Right lung (tissue), 10 donors: Measurements from ENCODE around the gene RTF1. TPM values are rescaled to one million over a fixed set of nuclear protein-coding genes. Genes with fewer than 3 reads are reported as not detected.
"Not testable (repeated sequence)": the region's sequence is repeated elsewhere in the genome, so short reads cannot be mapped to it uniquely, and the experiment has no call there.

ENCODE experiments used
- DNase-seq, 2 donors: peaks; one replicate each; pipeline ENCODE4 v3.0.0-alpha.2; 2013
- long read RNA-seq, 8 donors: transcript quantifications; one replicate each; lab custom pipeline, GENCODE V29; 2026
- polyA plus RNA-seq, 5 donors: library from polyadenylated mRNA; unstranded; fragments of 120-200 nt; gene quantifications; one replicate each; pipeline versions ENCODE4 v1.2.1 to v1.2.3, GENCODE V29; 2013; ENCODE audit warnings: inconsistent platforms in 1 of 5, low replicate concordance in 1 of 5; ENCODE audit not compliant: insufficient read length in 5 of 5, insufficient read depth in 1 of 5

Gene RTF1
- polyA plus RNA-seq, result 10 to 100 TPM; 58.3 to 85.9 (median 62.9) TPM
- long read RNA-seq, donor 1, full-length matches to known transcripts, result 9 of 33 reads
- long read RNA-seq, donor 1, partial matches to known transcripts, result 24 of 33 reads
- long read RNA-seq, donor 1, other reads (novel, unspliced or antisense), result 0 of 33 reads
- long read RNA-seq, donor 2, full-length matches to known transcripts, result 8 of 19 reads
- long read RNA-seq, donor 2, partial matches to known transcripts, result 11 of 19 reads
- long read RNA-seq, donor 2, other reads (novel, unspliced or antisense), result 0 of 19 reads
- long read RNA-seq, donor 3, full-length matches to known transcripts, result 3 of 130 reads
- long read RNA-seq, donor 3, partial matches to known transcripts, result 127 of 130 reads
- long read RNA-seq, donor 3, other reads (novel, unspliced or antisense), result 0 of 130 reads
- long read RNA-seq, donor 4, full-length matches to known transcripts, result 2 of 2 reads
- long read RNA-seq, donor 4, partial matches to known transcripts, result 0 of 2 reads
- long read RNA-seq, donor 4, other reads (novel, unspliced or antisense), result 0 of 2 reads
- long read RNA-seq, donor 5, full-length matches to known transcripts, result 7 of 16 reads
- long read RNA-seq, donor 5, partial matches to known transcripts, result 9 of 16 reads
- long read RNA-seq, donor 5, other reads (novel, unspliced or antisense), result 0 of 16 reads
- long read RNA-seq, donor 6, full-length matches to known transcripts, result 8 of 21 reads
- long read RNA-seq, donor 6, partial matches to known transcripts, result 13 of 21 reads
- long read RNA-seq, donor 6, other reads (novel, unspliced or antisense), result 0 of 21 reads
- long read RNA-seq, donor 7, full-length matches to known transcripts, result 10 of 18 reads
- long read RNA-seq, donor 7, partial matches to known transcripts, result 8 of 18 reads
- long read RNA-seq, donor 7, other reads (novel, unspliced or antisense), result 0 of 18 reads
- long read RNA-seq, donor 8, full-length matches to known transcripts, result 3 of 3 reads
- long read RNA-seq, donor 8, partial matches to known transcripts, result 0 of 3 reads
- long read RNA-seq, donor 8, other reads (novel, unspliced or antisense), result 0 of 3 reads

DNA sequence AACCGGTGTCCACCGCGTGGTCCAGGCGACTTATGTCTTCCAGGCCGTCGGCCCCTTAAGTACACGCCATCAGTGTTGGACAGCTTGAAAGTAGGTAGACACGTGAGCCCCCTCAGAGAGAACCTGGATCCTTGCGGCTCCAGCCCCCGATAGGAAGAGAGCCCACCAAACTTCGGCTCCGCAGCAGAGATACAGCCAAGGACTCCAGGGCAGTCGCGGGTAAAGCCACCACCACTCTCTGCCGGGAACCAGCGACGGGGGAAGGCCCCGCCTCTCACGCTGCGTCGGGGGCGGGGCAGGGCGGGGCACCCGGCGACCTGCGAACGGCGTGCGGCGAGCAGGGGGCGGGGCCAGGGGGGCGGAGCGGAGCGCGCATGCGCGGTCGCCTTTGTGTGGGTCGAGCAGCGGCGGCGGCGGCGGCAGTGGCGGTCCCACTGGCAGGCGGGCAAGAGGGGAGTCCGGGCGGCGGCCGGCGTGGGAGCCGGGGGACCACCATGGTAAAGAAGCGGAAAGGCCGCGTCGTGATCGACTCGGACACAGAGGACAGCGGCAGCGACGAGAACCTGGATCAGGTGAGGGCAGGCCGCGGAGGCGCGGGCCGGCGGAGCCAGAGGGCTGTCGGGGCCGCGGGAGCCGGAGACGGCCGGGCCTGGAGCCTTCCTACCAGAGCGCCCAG, at the start of gene RTF1:
TSS of gene RTF1 (plus strand) at position 354 of the 676 bp plus-strand sequence. CDS start at position 375, 21 bp downstream.
- DNase-seq, result peak; percentile 93 to 94

DNA sequence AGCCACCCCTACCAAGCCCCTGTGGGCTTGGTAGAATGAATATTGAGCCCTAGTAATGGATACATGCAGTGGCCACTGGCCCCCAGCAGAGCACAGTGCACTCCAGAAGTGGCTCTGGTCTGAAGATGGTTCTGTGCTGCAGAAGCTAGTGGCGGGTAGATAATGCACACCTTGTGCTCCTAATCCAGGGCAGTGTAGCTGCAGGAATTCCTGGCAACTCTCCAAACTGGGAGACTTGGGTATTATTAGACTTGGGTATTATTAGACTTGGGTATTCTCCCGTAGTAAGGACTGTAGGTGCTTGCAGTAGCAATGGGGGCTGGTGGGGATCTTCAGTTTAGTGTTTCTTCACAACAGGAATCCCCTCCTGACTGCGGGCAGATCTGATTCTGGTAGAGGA, 49.5 kb upstream of the RTF1 start:
- DNase-seq, result no peak

DNA sequence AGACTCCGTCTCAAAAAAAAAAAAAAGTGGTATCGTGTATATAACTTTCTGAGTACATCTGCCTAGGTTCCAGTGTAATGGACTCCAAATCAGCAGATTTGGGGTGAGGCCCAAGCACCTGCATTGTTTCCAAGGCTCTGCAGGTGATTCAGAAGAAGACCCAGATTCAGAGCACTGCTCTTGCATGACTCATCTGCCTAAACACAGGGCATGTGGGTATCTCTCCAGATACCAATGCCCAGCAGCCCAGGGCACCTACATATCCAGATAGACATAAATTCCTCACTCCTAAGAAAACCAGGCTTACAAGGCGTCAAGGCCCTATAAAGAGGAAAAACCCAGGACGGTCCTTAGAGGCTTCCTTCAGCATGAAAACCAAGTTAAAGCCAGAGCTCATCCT, 38.9 kb upstream of the RTF1 start:
- no peak for DNase-seq

DNA sequence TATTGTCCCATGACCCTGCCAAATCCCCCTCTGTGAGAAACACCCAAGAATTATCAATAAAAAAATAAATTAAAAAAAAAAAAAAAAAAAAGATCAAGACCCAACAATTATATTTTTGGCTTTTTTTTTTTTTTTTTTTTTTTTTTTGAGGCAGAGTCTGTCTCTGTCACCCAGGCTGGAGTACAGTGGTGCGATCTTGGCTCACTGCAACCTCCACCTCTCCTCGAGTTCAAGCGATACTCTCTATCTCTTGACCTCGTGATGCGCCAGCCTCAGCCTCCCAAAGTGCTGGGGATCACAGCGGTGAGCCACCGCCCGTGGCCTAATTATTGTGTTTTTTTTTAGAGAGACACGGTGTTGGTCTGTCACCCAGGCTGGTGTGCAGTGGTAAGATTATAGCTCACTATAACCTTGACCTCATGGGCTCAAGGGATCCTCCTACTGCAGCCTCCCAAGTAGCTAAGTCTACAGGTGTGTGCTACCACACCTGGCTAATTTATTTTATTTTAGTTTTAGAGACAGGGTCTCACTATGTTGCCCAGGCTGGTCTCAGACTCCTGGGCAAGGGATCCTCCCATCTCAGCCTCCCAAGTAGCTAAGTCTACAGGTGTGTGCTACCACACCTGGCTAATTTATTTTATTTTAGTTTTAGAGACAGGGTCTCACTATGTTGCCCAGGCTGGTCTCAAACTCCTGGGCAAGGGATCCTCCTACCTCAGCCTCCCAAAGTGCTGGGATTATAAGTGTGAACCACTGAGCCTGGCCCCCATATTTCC, 32.7 kb upstream of the RTF1 start:
- DNase-seq, result not testable (repeated sequence)

DNA sequence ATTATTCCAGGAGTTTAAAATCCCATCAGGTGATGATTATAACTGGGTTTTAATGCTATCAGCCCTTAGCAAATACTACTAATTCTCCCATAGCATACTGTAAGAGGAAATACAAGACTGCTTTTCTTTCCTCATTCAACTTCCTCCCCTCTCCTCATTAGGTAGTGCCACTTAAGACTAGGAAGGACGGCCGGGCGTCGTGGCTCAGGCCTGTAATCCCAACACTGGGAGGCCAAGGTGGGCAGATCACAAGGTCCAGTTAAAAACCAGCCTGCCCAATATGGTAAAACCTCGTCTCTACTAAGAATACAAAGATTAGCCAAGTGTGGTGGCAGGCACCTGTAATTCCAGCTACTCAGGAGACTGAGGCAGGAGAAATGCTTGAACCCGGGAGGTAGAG, 29.2 kb upstream of the RTF1 start:
- no peak for DNase-seq

DNA sequence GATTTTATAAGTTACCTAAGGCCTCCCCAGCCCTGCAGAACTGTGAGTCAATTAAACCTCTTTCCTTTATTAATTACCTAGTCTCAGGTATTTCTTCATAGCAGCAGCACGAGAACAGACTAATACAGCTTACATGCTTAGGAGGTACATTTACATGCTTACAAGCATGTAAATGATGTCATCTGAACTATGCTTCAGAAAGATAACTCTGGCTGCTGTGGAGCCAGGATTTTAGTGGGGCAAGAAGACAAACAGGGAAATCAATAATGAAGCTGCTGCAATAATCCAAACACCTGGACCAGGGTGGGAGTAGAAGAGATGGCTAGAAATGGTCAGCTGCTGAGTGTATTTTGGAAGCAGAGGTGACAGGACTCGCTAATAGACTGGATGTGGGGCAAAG, 24.2 kb upstream of the RTF1 start:
- no peak for DNase-seq

DNA sequence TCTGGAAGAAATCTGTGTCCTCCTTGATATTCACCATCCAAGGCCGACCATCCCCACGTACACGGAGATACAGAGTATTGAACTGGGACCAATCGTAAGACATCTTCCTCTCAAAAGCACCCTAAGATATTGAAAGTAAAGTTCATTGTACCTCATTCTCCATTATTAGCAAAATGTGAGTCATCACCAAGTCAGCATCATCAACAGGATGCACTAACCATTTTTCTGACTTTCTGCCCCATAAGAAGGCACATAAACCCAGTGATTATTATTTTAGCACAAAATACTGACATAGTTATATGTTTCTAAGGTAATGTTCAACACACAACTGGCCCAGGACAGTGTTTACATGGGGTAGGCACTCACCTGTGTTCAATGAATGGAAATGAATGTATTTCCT, 22.0 kb upstream of the RTF1 start:
- DNase-seq, result no peak

DNA sequence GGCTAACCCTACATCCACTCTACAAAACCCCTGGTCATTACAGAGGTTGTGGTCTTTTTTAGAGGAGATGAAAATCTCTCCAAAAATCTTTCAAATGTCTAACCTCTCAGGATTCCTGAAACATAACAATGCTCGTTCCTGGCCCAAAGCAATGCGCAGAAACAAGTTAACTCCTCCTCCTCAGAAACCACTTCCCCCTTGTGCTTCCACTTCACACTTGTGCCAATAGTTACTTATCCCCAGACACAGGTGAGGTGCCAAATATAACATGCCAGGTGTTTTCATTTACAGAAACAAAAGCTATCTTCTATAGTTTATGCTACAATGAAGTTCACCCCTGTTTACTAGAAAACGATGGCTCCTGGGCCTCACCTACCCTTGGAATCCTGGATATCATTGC, 20.8 kb upstream of the RTF1 start:
- no peak for DNase-seq

DNA sequence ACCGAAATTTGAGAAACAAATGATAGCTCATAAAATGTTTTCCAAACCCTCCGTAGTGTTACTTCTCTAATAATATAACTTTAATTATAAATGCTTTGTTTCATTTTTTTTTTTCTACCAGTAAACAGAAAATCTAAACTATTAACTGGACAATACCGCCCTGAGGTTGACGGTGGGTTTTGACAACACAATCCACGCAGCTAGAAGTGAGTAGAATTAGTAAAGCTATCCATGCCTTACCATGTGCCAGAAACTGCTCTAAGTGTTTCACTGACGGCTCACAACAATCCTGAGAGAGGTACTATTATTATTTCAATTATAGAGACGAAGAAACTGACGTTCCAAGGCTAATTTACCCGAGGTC, 15.0 kb upstream of the RTF1 start:
- DNase-seq, result peak in 1 of 2 donors; percentile 2

DNA sequence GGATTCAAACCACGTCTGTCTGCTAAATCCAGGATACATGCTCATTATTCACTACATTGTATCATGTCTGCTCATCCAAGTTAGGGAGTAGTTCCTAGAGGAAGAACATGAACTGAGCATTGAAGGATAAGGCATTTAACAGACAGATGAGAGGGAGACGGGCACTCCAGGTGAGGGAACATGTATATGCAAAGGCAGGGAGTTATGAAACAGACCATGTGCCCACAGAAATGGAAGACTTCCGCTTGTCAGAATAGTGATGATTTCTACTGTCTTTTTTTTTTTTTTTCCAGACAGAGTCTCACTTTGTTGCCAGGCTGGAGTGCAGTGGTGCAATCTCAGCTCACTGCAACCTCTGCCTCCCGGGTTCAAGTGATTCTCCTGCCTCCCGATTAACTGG, 9.6 kb upstream of the RTF1 start:
- no peak for DNase-seq

DNA sequence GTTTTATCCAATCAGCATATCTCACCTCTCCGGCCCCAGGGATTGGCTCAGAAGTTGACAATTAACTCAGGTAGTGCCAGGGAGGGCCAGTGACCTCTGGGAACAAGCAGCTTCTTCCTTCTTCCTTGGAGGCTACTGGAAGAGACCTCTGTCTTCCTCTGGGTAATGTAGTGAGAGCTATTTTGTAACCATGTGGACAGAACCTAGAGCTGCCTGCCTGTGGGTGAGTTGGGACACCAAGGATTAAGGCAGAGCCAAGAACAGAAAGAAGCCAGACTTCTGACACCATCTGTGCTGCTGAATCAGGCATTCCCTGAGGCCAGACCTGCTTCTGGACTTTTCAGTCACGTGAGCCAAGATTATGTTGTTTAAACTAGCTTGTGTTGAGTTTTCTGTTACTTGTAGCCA, 8.7 kb upstream of the RTF1 start:
- DNase-seq, result peak in 1 of 2 donors; percentile 3

DNA sequence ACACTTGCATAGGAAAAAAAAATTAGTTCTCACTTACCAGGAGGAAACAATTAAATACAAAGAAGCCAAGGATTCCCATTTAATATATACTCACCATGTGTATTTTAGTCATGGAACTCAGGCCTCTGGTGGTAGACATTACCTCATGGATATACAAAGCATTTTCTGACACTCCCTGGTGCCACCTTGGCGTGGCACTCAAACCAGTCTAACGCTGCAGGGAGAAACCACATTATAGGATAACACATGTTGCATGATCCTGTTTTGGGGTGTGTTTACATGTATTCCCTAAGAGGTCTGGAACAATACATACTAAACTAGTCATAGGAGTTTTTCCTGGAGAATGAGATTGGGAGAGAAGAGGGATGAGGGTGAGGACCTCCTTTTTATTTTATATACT, 5.9 kb upstream of the RTF1 start:
- DNase-seq, result no peak

DNA sequence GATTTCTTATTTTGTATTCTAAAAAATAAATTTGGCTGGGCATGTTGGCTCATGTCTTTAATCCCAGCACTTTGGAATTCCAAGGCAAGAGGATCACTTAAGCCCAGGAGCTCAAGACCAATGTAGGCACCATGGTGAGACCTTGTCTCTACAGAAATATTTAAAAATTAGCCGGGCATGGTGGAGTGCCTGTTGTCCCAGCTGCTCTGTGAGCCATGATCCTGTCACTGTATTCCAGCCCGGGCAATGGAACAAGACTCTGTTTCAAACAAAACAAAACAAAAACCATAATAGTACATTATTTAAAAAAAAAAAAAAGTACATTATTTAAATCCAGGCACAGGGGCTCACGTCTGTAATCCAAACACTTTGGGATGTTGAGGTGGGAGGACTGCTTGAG, 5.5 kb upstream of the RTF1 start:
- no peak for DNase-seq

DNA sequence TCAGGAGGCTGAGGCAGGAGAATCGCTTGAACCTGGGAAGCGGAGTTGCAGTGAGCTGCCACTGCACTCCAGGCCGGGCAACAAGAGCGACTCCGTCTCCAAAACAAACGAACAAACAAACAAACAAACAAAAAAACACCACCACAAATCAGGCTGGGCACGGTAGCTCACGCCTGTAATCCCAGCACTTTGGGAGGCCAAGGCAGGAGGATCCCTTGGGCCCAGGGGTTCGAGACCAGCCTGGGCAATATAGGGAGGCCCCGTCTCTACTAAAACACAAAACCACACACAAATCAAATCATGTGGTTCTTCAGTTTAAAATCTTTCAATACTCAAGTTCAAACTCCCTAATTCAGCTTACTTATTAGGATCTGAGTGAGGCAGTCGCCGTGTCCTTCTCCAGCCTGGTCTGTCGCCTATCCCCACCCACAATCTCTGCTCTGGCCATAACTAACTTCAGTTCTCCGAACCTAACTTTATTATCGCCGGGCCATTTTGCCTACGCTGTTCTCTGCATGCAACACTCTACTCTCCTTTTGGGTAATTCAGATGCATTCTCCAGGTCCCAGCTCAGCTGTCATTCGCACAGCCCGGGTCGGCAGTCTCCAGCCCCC, 660 bp upstream of the RTF1 start:
- no peak for DNase-seq

DNA sequence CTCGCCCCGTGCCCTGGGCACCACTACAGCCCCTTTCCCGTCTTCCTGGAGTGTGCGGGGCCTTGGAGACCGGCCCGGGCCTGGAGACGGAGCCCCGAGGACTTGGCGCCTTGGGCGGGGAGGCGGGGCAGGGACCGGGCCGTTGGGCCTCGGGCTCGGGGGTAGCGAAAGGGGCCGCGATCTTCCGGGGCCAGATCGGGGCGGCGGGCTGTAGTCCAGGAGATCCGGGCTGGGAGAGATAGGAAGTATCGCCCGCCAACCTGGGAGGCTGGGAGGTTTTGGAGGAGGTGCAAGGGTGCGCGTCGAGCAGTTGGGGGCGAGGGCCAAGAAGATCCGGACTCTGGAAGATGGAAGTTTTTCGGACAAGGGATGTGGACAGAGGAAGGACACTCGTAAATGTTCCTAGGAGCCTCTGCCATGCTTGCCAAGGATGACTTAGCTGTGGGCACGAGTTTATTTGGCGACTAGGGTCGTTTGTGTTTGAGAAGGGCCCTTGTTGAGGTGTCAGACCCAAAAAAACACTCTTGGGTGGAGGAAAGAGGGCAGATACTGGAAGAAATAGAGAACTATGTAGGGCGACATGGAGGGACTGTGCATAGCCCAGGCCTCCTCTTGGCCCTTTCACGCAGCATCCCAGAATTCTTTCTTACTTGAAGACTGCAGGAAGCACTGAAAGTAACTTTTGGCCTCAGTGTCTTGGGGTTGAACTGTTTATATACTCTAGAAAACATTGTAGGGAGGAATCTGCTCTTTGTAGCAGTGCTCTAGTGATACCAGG, 712 bp downstream of the RTF1 start:
- no peak for DNase-seq

DNA sequence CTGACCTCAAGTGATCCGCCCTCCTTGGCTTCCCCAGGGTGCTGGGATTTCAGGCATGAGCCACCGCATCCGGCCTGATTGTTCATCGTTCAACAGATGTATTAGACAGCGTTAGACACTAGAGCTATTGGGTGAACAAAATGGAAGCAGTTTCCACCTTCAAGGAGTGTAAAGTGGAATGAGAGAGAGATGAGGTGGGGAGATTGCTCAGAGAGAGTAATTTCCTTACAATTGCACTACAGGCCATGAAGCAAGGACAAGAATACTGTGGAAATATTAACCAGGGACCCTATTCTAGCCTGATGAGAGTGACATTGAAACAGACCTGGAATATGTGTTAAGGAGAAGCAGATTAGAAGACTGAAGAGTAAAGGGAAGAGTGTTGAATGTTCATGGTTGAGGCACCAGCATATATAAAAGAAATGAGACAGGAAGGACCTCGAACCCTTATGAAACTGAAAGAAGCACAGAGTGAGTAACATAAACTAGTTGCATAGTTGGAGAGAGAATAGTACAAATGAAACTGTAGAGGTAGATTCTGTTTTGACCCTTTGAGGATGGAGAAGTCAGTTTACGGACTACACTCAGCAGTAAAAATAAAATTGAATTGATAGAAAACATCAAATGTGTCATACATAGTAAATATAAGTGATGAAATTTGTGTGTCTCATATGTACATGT, 7.2 kb downstream of the RTF1 start:
- DNase-seq, result no peak

DNA sequence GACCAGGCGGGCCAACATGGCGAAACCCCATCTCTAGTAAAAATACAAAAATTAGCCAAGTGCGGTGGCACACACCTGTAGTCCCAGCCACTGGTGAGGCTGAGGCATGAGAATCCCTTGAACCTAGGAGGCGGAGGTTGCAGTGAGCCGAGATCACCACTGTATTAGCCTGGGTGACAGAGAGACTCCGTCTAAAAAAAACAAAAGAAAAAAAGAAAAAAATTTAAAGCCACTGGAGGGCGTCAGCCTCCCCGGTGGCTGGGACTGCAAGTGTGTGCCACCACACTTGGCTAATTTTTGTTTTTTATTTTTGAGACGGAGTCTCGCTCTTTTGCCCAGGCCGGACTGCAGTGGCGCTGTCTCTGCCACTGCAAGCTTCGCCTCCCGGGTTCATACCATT, 7.9 kb downstream of the RTF1 start:
- no peak for DNase-seq

DNA sequence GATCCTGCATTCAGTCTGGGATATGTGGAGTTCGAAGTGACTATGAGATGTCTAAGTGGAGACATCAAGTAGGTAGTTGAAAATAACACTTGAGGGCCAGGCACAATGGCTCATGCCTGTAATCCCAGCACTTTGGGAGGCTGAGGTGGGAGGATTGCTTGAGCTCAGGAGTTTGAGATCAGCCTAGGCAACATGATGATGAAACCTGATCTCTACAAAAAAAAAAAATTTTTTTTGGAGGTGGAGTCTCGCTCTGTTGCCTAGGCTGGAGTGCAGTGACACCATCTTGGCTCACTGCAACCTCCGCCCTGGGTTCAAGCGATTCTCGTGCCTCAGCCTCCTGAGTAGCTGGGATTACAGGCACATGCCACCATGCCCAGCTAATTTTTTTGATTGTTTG, 9.0 kb downstream of the RTF1 start:
- DNase-seq, result not testable (repeated sequence)
